BJ (cell line): ENCODE data around the gene FAHD2A. TPM values are rescaled to one million over a fixed set of nuclear protein-coding genes. Genes with fewer than 3 reads are reported as not detected.

Source experiments
- CTCF ChIA-PET: fragments of 350-600 bp; formaldehyde crosslinking; extraction: SDS; loops from one replicate; lab custom pipeline; 2021; ENCODE audit warnings: antibody characterized with exemption, inconsistent platforms; lab: Yijun Ruan, JAX
- POLR2A ChIA-PET: fragments of 300-600 bp; sonication (Branson Sonifier 250); formaldehyde crosslinking; extraction: SDS; loops from one replicate; lab custom pipeline; 2021; ENCODE audit warnings: antibody characterized with exemption; lab: Charles Lee
- DNase-seq: peaks from one replicate; pipeline ENCODE4 v3.0.0-alpha.2; 2011; ENCODE audit warnings: low read depth
- H3K27me3 ChIP-seq: 2 replicates; pipeline ENCODE4 v1.6.0; 2011; ENCODE audit warnings: low read length; ENCODE audit not compliant: control insufficient read depth, insufficient read depth
- H3K36me3 ChIP-seq: 2 replicates; pipeline ENCODE4 v1.5.1; 2011; ENCODE audit warnings: low read length; ENCODE audit not compliant: control insufficient read depth, insufficient read depth
- H3K4me3 ChIP-seq: 2 replicates; pipeline ENCODE4 v1.5.1; 2011; ENCODE audit warnings: low read depth, mild to moderate bottlenecking, control low read depth, low read length
- CTCF ChIP-seq: IDR thresholded peaks from 2 replicates; pipeline ENCODE4 v1.5.1; 2011; ENCODE audit warnings: low read depth, mild to moderate bottlenecking, control low read depth, inconsistent platforms, low read length, moderate library complexity; ENCODE audit not compliant: insufficient read depth
- polyA plus RNA-seq: library from polyadenylated mRNA; depleted of rRNA; stranded (reverse); fragments of >200 nt; gene quantifications from 2 replicates; pipeline ENCODE4 v1.2.3, GENCODE V29; 2011

The FAHD2A gene
- polyA plus RNA-seq, 1 experiment: 44.1 TPM

- Histone ChIP-seq H3K4me3 (no peak overlapping the region), H3K27me3 (no peaks in the 10 kb centered on the region), H3K36me3 (no peaks in the 10 kb centered on the region)
- CTCF ChIA-PET: interaction anchor here (0.9 to 3.6 kb wide), 16 partner anchors 8 to 341 kb away, joined by 3 to 59 read pairs (median 9); partner anchors contain the start of gene FAHD2A
- POLR2A ChIA-PET: no interaction called here
- no peak for TF ChIP-seq CTCF
- DNase-seq: no peak
Measured at GRCh38 chr2:95388091-95388692, 14.3 kb upstream of the FAHD2A start.

- no peak overlapping the region for H3K4me3 ChIP-seq
- DNase-seq: no peak
- no peak for TF ChIP-seq CTCF
- ChIA-PET CTCF (interaction anchor here (0.7 to 3.6 kb wide), 27 partner anchors 9 to 347 kb away, joined by 3 to 59 read pairs (median 4); partner anchors contain the start of gene FAHD2A), POLR2A (no interaction called here)
- no peaks in the 10 kb centered on the region for H3K27me3 ChIP-seq
- H3K36me3 ChIP-seq: no peaks in the 10 kb centered on the region
Measured at GRCh38 chr2:95388856-95389244, 13.7 kb upstream of the FAHD2A start.

GRCh38 chr2:95389245-95390119, 13.0 kb upstream of the FAHD2A start:
- no peak overlapping the region for H3K4me3 ChIP-seq
- H3K36me3 ChIP-seq: no peaks in the 10 kb centered on the region
- ChIA-PET POLR2A (interaction anchor here (0.6 kb wide), 1 partner anchor 25 kb away, joined by 10 read pairs; no protein-coding TSS in a partner anchor), CTCF (interaction anchor here (0.6 to 3.6 kb wide), 32 partner anchors 9 to 362 kb away, joined by 3 to 59 read pairs (median 4); partner anchors contain the start of gene FAHD2A)
- H3K27me3 ChIP-seq: no peaks in the 10 kb centered on the region; the same call in 1 of the 2 replicates
- no peak for DNase-seq
- peak; percentile 99 for TF ChIP-seq CTCF

GRCh38 chr2:95390272-95390880, 12.1 kb upstream of the FAHD2A start:
- Histone ChIP-seq H3K27me3 (no peaks in the 10 kb centered on the region; the same call in 1 of the 2 replicates), H3K4me3 (no peak overlapping the region), H3K36me3 (no peaks in the 10 kb centered on the region)
- CTCF ChIA-PET: interaction anchor here (1.4 kb wide), 1 partner anchor 12 kb away, joined by 8 read pairs; the partner anchor contains the start of gene FAHD2A
- DNase-seq: no peak
- POLR2A ChIA-PET: no interaction called here
- TF ChIP-seq CTCF: no peak
